ENCODE results near the gene NAA20.

NAA20 gene

GRCh38 chr20:20017001-20017843 is at the start of gene NAA20:
TSS of gene NAA20 (plus strand) at chr20:20017362. CDS start at chr20:20017397, 35 bp downstream.
- Histone ChIP-seq H3K9me3 (ENCODE audit: low read length) (no peaks in the 10 kb centered on the region), H3K27me3 (ENCODE audit: insufficient read depth, low read length) (no peaks in the 10 kb centered on the region), H3K4me3 (ENCODE audit: low read length) (peak within 1 kb of the TSS; percentile 97), H3K4me1 (ENCODE audit: insufficient read depth, low read length) (peaks cover 14% of the 10 kb centered on the region), H3K36me3 (ENCODE audit: insufficient read depth, low read length) (peaks cover 4% of the 10 kb centered on the region), H2AFZ (ENCODE audit: low read depth, low read length) (peak within 1 kb of the TSS; percentile 23)

- Histone ChIP-seq H3K9me3 (ENCODE audit: low read length) (no peaks in the 10 kb centered on the region), H3K4me3 (ENCODE audit: low read length) (no peak overlapping the region), H3K27me3 (ENCODE audit: insufficient read depth, low read length) (no peaks in the 10 kb centered on the region), H2AFZ (ENCODE audit: low read depth, low read length) (no peak overlapping the region), H3K36me3 (ENCODE audit: insufficient read depth, low read length) (peaks cover 24% of the 10 kb centered on the region), H3K4me1 (ENCODE audit: insufficient read depth, low read length) (no peaks in the 10 kb centered on the region)
Measured at GRCh38 chr20:19967445-19967844, 49.7 kb upstream of the NAA20 start.

- peaks cover 18% of the 10 kb centered on the region for H3K36me3 ChIP-seq (ENCODE audit: insufficient read depth, low read length)
- H3K4me3 ChIP-seq (ENCODE audit: low read length) = no peak overlapping the region
- H3K4me1 ChIP-seq (ENCODE audit: insufficient read depth, low read length) = no peaks in the 10 kb centered on the region
- H3K27me3 ChIP-seq (ENCODE audit: insufficient read depth, low read length) = no peaks in the 10 kb centered on the region
- H3K9me3 ChIP-seq (ENCODE audit: low read length) = no peaks in the 10 kb centered on the region
- no peak overlapping the region for H2AFZ ChIP-seq (ENCODE audit: low read depth, low read length)
Measured at GRCh38 chr20:19968028-19968427, 49.1 kb upstream of the NAA20 start.

GRCh38 chr20:19968466-19969073 is 48.6 kb upstream of the NAA20 start:
- no peaks in the 10 kb centered on the region for H3K9me3 ChIP-seq (ENCODE audit: low read length)
- H3K4me3 ChIP-seq (ENCODE audit: low read length) = no peak overlapping the region
- no peaks in the 10 kb centered on the region for H3K4me1 ChIP-seq (ENCODE audit: insufficient read depth, low read length)
- no peaks in the 10 kb centered on the region for H3K27me3 ChIP-seq (ENCODE audit: insufficient read depth, low read length)
- no peak overlapping the region for H2AFZ ChIP-seq (ENCODE audit: low read depth, low read length)
- H3K36me3 ChIP-seq (ENCODE audit: insufficient read depth, low read length) = peaks cover 20% of the 10 kb centered on the region

GRCh38 chr20:19969106-19969505 is 48.1 kb upstream of the NAA20 start:
- Histone ChIP-seq H3K27me3 (ENCODE audit: insufficient read depth, low read length) (no peaks in the 10 kb centered on the region), H2AFZ (ENCODE audit: low read depth, low read length) (no peak overlapping the region), H3K4me1 (ENCODE audit: insufficient read depth, low read length) (no peaks in the 10 kb centered on the region), H3K4me3 (ENCODE audit: low read length) (no peak overlapping the region), H3K9me3 (ENCODE audit: low read length) (no peaks in the 10 kb centered on the region), H3K36me3 (ENCODE audit: insufficient read depth, low read length) (peaks cover 22% of the 10 kb centered on the region)

GRCh38 chr20:19969507-19970255 is 47.5 kb upstream of the NAA20 start:
- Histone ChIP-seq H3K9me3 (ENCODE audit: low read length) (no peaks in the 10 kb centered on the region), H3K4me1 (ENCODE audit: insufficient read depth, low read length) (no peaks in the 10 kb centered on the region), H3K27me3 (ENCODE audit: insufficient read depth, low read length) (no peaks in the 10 kb centered on the region), H3K36me3 (ENCODE audit: insufficient read depth, low read length) (peaks cover 17% of the 10 kb centered on the region), H3K4me3 (ENCODE audit: low read length) (no peak overlapping the region), H2AFZ (ENCODE audit: low read depth, low read length) (no peak overlapping the region)

- no peak overlapping the region for H2AFZ ChIP-seq (ENCODE audit: low read depth, low read length)
- H3K9me3 ChIP-seq (ENCODE audit: low read length) = no peaks in the 10 kb centered on the region
- no peaks in the 10 kb centered on the region for H3K27me3 ChIP-seq (ENCODE audit: insufficient read depth, low read length)
- peaks cover 15% of the 10 kb centered on the region for H3K36me3 ChIP-seq (ENCODE audit: insufficient read depth, low read length)
- no peaks in the 10 kb centered on the region for H3K4me1 ChIP-seq (ENCODE audit: insufficient read depth, low read length)
- H3K4me3 ChIP-seq (ENCODE audit: low read length) = no peak overlapping the region
Measured at GRCh38 chr20:19970256-19970765, 46.9 kb upstream of the NAA20 start.

- Histone ChIP-seq H3K4me1 (ENCODE audit: insufficient read depth, low read length) (peaks cover under 1% of the 10 kb centered on the region), H3K36me3 (ENCODE audit: insufficient read depth, low read length) (peaks cover 19% of the 10 kb centered on the region), H3K9me3 (ENCODE audit: low read length) (no peaks in the 10 kb centered on the region), H3K4me3 (ENCODE audit: low read length) (no peak overlapping the region), H2AFZ (ENCODE audit: low read depth, low read length) (no peak overlapping the region), H3K27me3 (ENCODE audit: insufficient read depth, low read length) (no peaks in the 10 kb centered on the region)
Measured at GRCh38 chr20:19971116-19971515, 46.0 kb upstream of the NAA20 start.

GRCh38 chr20:19973961-19974629 is 43.1 kb upstream of the NAA20 start:
- no peak overlapping the region for H3K4me3 ChIP-seq (ENCODE audit: low read length)
- no peaks in the 10 kb centered on the region for H3K9me3 ChIP-seq (ENCODE audit: low read length)
- H3K36me3 ChIP-seq (ENCODE audit: insufficient read depth, low read length) = peaks cover 13% of the 10 kb centered on the region
- peaks cover 15% of the 10 kb centered on the region for H3K4me1 ChIP-seq (ENCODE audit: insufficient read depth, low read length)
- no peak overlapping the region for H2AFZ ChIP-seq (ENCODE audit: low read depth, low read length)
- no peaks in the 10 kb centered on the region for H3K27me3 ChIP-seq (ENCODE audit: insufficient read depth, low read length)

GRCh38 chr20:19974630-19975435 is 42.3 kb upstream of the NAA20 start:
- Histone ChIP-seq H3K9me3 (ENCODE audit: low read length) (no peaks in the 10 kb centered on the region), H3K4me1 (ENCODE audit: insufficient read depth, low read length) (peaks cover 15% of the 10 kb centered on the region), H3K4me3 (ENCODE audit: low read length) (no peak overlapping the region), H3K27me3 (ENCODE audit: insufficient read depth, low read length) (no peaks in the 10 kb centered on the region), H3K36me3 (ENCODE audit: insufficient read depth, low read length) (peaks cover 13% of the 10 kb centered on the region), H2AFZ (ENCODE audit: low read depth, low read length) (no peak overlapping the region)

GRCh38 chr20:19975436-19975799 is 41.7 kb upstream of the NAA20 start:
- Histone ChIP-seq H2AFZ (ENCODE audit: low read depth, low read length) (no peak overlapping the region), H3K27me3 (ENCODE audit: insufficient read depth, low read length) (no peaks in the 10 kb centered on the region), H3K36me3 (ENCODE audit: insufficient read depth, low read length) (peaks cover 13% of the 10 kb centered on the region), H3K4me3 (ENCODE audit: low read length) (no peak overlapping the region), H3K9me3 (ENCODE audit: low read length) (no peaks in the 10 kb centered on the region), H3K4me1 (ENCODE audit: insufficient read depth, low read length) (peaks cover 18% of the 10 kb centered on the region)

GRCh38 chr20:19975901-19976300 is 41.3 kb upstream of the NAA20 start:
- H3K27me3 ChIP-seq (ENCODE audit: insufficient read depth, low read length) = no peaks in the 10 kb centered on the region
- no peaks in the 10 kb centered on the region for H3K9me3 ChIP-seq (ENCODE audit: low read length)
- no peak overlapping the region for H2AFZ ChIP-seq (ENCODE audit: low read depth, low read length)
- no peak overlapping the region for H3K4me3 ChIP-seq (ENCODE audit: low read length)
- H3K36me3 ChIP-seq (ENCODE audit: insufficient read depth, low read length) = peaks cover 13% of the 10 kb centered on the region
- peaks cover 23% of the 10 kb centered on the region for H3K4me1 ChIP-seq (ENCODE audit: insufficient read depth, low read length)

All from neuron (in vitro differentiated cells).